Measurements from ENCODE around the gene LONRF2.
A peak's percentile ranks its signal among the peaks of the same experiment; 100 is the strongest.

LONRF2 gene

DNA sequence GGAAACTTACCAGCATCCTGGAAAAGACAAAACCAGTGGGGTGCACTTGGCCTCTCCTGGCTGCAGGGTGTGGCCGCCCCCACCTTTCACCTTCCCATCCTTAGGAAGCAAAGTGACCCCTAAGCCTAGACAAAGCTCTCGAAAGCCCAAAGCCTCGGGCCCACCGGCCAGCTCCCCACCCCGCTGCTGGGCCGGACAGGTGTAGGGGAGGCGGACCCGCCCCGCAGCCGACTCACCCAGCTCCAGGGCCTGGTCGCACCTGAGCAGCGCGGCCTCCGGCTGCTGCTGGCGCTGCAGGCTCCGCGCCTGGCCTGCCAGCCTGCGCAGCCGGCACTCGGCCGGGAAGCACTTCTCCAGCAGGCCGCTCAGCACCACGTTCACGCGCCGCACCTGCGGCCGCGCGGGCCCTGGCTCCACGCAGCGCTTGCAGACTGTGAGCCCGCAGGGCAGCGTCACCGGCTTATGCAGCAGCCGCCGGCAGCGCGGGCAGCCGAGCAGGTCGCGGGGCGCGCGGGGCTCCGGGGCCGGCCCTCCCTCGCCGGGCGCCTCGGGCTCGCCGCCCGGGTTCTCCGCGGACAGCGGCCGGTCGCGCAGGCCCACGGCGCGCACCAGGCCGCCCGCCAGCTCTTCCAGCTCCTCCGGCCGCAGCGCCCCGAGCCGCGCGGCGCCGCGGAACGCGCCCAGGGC, 979 bp downstream of the LONRF2 start:
- Mint-ChIP-seq H3K27me3 (peaks cover 23% of the 10 kb centered on the region), H3K27ac (no peak overlapping the region), H3K4me1 (peaks cover 3% of the 10 kb centered on the region), H3K4me3 (peak overlapping the region; percentile 66), H3K36me3 (peaks cover 4% of the 10 kb centered on the region), H3K9me3 (peaks cover 10% of the 10 kb centered on the region)
- ATAC-seq (ENCODE audit: low read depth) (peak; percentile 64), DNase-seq (ENCODE audit: low spot score in 2 of 2) (peak; percentile 18 to 36)

DNA sequence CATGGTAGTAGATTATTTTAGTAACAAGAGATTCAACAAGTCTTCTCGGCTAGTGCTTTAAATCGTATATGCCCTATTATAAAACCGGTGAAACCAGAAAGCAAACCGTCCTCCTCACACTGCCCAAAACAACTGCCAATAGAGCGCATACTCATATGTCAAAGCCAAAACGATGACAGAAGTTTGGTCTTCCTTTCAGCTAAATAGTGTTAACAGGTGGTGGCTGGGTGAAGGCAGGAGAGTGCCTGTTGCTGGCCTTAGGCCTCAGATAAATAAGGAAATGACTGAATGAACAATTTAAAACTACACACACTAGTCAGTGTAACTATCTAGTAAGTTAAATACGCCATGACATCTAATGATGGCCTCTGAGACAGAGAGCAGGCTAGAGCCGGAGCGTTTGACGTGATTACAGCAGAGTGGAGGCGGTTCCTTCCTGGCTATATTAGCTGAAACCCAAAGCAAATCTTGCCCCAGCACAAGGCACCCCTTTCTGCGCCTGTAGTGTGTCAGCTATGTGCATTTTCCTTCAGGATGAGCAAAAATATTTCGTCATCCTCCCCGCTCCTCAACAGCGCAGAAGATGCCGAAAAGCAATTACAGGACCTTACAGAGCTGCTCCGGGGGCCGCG, 1.6 kb downstream of the LONRF2 start:
- peaks cover 4% of the 10 kb centered on the region for H3K36me3 Mint-ChIP-seq
- DNase-seq (ENCODE audit: low spot score in 2 of 2) (no peak), ATAC-seq (ENCODE audit: low read depth) (no peak)
- H3K4me3 Mint-ChIP-seq: peak overlapping the region; percentile 66
- H3K4me1 Mint-ChIP-seq: peaks cover 3% of the 10 kb centered on the region
- H3K9me3 Mint-ChIP-seq: peaks cover 10% of the 10 kb centered on the region
- H3K27ac Mint-ChIP-seq: no peak overlapping the region
- peaks cover 24% of the 10 kb centered on the region for H3K27me3 Mint-ChIP-seq

DNA sequence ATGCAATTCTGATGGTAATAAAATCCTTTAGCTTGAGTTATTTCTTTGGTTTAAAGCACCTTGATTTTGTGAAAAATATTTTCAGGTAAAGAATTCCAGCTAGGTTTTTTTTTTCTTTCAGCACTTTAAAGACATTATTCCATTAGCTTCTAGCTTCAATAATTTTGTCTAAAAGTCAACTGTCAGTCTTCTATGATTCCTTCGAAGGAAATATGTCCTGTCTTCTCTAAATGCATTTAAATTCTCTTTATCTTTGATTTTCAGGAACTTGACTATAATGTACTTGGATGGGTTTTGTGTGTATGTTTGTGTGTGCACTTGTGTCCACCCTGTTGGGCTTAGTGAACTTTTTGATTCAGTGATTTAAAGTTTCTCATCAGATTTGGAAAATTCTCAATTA, 4.7 kb downstream of the LONRF2 start:
- no peak for ATAC-seq (ENCODE audit: low read depth)
- DNase-seq (ENCODE audit: low spot score in 2 of 2): no peak
- Mint-ChIP-seq H3K9me3 (peaks cover 10% of the 10 kb centered on the region), H3K27ac (no peak overlapping the region), H3K36me3 (peaks cover 4% of the 10 kb centered on the region), H3K27me3 (peaks cover 25% of the 10 kb centered on the region), H3K4me3 (no peak overlapping the region), H3K4me1 (peaks cover 2% of the 10 kb centered on the region)

DNA sequence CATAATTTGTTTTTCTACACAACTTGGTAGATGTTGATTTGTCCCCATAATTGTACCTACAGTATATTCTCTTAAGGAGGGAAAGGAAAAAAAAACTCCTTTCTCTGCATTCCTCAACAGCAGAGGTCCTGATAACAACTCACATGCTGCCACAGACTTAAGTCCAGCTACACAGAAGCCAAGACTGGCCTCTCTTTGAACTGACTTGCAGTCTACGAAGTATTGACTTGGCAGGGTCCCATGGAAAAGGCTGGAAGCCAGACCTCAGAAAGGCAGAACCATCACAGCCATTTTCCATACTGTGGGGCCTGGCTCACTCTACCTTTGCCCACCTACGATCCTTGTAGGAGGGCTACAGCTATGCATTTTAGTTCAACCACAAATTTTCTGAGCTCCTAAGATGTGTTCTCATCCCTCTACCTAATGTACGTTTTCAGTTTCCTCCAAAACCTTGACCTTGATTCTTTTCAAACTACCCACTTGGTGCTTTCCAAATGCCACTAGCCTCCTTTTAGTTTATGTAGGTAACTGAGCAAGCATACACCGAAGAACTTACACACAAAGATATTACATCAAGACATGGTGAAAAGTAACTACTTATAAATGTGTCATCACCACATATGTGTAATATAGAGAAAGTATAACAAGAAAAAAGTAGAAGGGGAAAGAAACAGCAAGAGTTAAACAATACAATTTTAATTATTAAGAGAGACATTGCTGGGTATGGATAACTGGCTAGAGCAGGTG, 12.2 kb downstream of the LONRF2 start:
- ATAC-seq (ENCODE audit: low read depth): no peak
- Mint-ChIP-seq H3K27ac (no peak overlapping the region), H3K27me3 (peaks cover 11% of the 10 kb centered on the region), H3K4me3 (no peak overlapping the region), H3K4me1 (no peaks in the 10 kb centered on the region), H3K36me3 (no peaks in the 10 kb centered on the region), H3K9me3 (no peaks in the 10 kb centered on the region)
- no peak for DNase-seq (ENCODE audit: low spot score in 2 of 2)

DNA sequence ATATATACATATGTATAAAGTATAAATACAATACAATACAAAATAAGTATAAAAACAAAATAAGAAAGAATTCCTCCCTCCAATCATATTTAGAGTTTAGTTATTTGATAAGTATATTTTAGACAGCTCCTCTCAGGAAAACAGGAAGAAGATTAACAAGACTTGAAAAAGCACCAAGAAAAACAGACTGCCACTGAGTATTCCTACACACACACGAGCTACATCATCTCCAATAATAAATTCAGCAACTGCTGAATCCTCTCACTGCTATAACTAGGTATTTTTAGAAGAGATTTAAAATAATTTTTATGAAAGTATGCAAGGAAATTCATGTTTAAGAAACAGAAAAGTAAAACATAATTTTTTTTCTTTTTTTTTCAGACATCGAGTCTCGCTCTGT, 13.0 kb downstream of the LONRF2 start:
- peaks cover 11% of the 10 kb centered on the region for H3K27me3 Mint-ChIP-seq
- H3K36me3 Mint-ChIP-seq: no peaks in the 10 kb centered on the region
- no peak overlapping the region for H3K27ac Mint-ChIP-seq
- no peaks in the 10 kb centered on the region for H3K9me3 Mint-ChIP-seq
- no peak overlapping the region for H3K4me3 Mint-ChIP-seq
- ATAC-seq (ENCODE audit: low read depth) (no peak), DNase-seq (ENCODE audit: low spot score in 2 of 2) (no peak)
- no peaks in the 10 kb centered on the region for H3K4me1 Mint-ChIP-seq

DNA sequence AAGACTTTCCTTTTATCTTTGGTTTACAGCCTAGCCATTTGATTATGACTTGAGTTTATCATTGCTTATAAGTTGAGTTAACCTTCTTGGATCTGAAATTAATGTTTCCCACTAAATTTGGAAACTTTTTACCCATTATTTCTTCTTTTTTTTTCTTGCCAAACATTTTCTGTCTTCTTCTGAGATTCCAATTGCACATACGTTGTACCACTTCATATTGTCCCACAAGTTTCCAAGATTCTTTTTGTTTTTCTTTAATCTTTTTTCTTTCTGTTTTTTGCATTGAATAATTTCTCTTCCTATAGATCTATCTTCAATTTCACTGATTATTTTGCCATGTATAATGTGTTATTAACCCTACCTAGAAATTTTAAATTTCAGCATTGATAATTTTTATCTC, 18.6 kb downstream of the LONRF2 start:
- Mint-ChIP-seq H3K36me3 (no peaks in the 10 kb centered on the region), H3K9me3 (peaks cover 8% of the 10 kb centered on the region), H3K27ac (no peak overlapping the region), H3K4me1 (no peaks in the 10 kb centered on the region), H3K27me3 (peaks cover 4% of the 10 kb centered on the region), H3K4me3 (no peak overlapping the region)
- ATAC-seq (ENCODE audit: low read depth) (no peak), DNase-seq (ENCODE audit: low spot score in 2 of 2) (no peak)

DNA sequence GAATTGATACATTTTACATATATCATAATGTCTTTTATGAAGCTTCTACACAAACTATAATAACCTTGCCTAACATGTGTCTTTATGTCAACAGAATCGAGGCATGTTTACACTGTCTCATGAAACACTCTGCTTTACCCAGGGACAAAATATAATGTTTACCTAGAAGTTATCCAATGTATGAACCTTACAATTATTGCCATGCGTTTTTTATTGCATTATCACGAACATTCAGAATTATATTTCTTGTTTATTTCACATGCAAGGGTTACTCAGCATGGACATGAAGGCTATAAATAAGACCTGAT, 19.8 kb downstream of the LONRF2 start:
- DNase-seq (ENCODE audit: low spot score in 2 of 2) (no peak), ATAC-seq (ENCODE audit: low read depth) (no peak)
- Mint-ChIP-seq H3K4me1 (no peaks in the 10 kb centered on the region), H3K27ac (no peak overlapping the region), H3K4me3 (no peak overlapping the region), H3K27me3 (peaks cover 5% of the 10 kb centered on the region), H3K36me3 (no peaks in the 10 kb centered on the region), H3K9me3 (peaks cover 8% of the 10 kb centered on the region)

DNA sequence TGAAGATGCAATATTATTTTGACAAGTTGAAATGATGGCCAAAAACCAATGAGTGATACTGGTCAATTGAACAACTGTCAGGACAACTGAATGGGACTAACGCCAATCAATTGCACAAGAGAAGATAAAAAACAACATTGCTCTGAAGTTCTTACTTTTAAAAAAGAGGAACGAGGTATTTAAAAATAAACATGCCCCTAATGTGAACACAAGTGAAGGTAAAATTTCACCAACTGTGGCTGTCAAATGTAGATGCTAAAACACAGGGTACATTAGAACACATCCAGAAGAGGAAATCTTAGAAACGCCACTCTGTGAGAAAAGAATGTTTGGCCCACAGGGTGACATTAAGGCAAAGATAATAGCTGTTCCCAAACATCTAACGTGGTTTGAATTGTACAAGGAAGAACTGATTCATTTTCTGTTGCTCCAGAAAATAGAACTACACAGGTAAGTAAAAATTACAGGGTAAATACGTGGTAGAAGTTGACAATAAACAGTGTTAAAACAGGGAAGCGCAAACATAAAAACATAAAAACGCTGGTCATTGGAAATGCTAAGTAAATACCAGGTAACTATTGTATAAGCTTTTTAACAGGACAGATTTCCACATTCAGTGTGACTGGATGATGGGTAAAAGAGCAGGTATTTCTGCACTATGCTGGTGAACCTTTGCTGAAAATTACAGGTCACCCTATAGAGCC, 20.3 kb downstream of the LONRF2 start:
- ATAC-seq (ENCODE audit: low read depth): no peak
- no peak for DNase-seq (ENCODE audit: low spot score in 2 of 2)
- Mint-ChIP-seq H3K4me1 (no peaks in the 10 kb centered on the region), H3K27ac (no peak overlapping the region), H3K27me3 (peaks cover 5% of the 10 kb centered on the region), H3K4me3 (no peak overlapping the region), H3K36me3 (no peaks in the 10 kb centered on the region), H3K9me3 (peaks cover 8% of the 10 kb centered on the region)

DNA sequence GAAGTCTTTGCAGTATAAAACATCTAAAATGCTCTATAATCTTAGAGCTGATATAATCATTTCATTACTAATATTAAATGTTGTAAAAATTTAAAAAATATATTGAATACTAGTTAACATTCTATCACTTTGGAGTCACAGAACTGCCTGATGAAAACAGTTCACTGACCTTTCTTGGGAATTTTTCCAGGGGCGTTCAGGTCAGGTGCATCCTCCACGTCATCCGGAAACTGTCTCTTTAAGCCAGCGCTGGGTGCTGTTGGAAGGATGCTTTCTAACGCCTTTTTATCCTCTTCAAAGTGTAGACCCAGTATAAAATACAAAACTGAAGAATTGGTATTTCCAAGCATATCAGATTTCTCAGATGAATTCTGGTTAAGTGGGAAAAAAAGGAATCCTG, 22.8 kb downstream of the LONRF2 start:
- no peaks in the 10 kb centered on the region for H3K4me1 Mint-ChIP-seq
- H3K9me3 Mint-ChIP-seq: peaks cover 8% of the 10 kb centered on the region
- ATAC-seq (ENCODE audit: low read depth) (no peak), DNase-seq (ENCODE audit: low spot score in 2 of 2) (no peak)
- H3K36me3 Mint-ChIP-seq: no peaks in the 10 kb centered on the region
- no peak overlapping the region for H3K4me3 Mint-ChIP-seq
- H3K27me3 Mint-ChIP-seq: peaks cover 5% of the 10 kb centered on the region
- no peak overlapping the region for H3K27ac Mint-ChIP-seq

DNA sequence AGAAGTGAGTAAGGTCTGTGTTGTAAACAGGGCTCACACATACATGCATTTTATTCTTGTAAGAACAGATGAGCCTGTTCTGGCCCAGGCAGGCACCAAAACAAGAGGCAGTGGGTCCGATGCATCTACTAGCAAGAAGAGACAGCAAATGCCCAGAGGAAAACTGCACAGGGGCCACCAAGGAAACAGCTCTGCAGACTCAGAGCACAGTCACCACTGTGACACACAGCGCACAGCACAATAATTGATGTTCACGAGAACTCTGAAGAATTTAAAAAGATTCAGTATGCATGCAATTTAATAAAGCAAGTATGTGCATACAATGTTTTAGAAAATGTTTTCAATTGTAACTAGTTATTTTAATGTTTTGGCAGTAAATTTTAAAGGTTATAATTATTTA, 24.8 kb downstream of the LONRF2 start:
- H3K4me1 Mint-ChIP-seq: no peaks in the 10 kb centered on the region
- H3K36me3 Mint-ChIP-seq: no peaks in the 10 kb centered on the region

DNA sequence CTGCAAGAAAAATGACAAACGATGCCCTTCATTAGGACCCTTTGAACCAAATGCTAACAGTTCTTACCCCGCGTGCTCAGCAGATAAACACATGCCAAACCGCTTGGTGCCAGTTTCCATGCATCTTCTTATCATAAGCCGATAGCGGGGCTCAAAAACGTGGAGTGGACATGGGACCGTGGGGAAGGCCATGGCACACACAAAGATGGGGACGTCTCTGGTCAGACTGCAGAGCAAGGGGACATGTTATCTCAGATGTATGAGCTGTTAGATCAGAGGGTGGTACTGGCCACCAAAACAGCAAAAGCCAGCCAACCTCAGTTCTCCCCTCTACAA, 28.2 kb downstream of the LONRF2 start:
- Mint-ChIP-seq H3K27me3 (peaks cover 7% of the 10 kb centered on the region), H3K36me3 (no peaks in the 10 kb centered on the region), H3K27ac (no peak overlapping the region), H3K4me3 (no peak overlapping the region), H3K9me3 (no peaks in the 10 kb centered on the region), H3K4me1 (no peaks in the 10 kb centered on the region)
- ATAC-seq (ENCODE audit: low read depth) (no peak), DNase-seq (ENCODE audit: low spot score in 2 of 2) (no peak)

More for the DNA sequence above, 24.8 kb downstream of the LONRF2 start:
- ATAC-seq (ENCODE audit: low read depth): no peak
- peaks cover 7% of the 10 kb centered on the region for H3K27me3 Mint-ChIP-seq
- H3K27ac Mint-ChIP-seq: no peak overlapping the region
- no peak for DNase-seq (ENCODE audit: low spot score in 2 of 2)
- H3K4me3 Mint-ChIP-seq: no peak overlapping the region
- H3K9me3 Mint-ChIP-seq: no peaks in the 10 kb centered on the region

DNA sequence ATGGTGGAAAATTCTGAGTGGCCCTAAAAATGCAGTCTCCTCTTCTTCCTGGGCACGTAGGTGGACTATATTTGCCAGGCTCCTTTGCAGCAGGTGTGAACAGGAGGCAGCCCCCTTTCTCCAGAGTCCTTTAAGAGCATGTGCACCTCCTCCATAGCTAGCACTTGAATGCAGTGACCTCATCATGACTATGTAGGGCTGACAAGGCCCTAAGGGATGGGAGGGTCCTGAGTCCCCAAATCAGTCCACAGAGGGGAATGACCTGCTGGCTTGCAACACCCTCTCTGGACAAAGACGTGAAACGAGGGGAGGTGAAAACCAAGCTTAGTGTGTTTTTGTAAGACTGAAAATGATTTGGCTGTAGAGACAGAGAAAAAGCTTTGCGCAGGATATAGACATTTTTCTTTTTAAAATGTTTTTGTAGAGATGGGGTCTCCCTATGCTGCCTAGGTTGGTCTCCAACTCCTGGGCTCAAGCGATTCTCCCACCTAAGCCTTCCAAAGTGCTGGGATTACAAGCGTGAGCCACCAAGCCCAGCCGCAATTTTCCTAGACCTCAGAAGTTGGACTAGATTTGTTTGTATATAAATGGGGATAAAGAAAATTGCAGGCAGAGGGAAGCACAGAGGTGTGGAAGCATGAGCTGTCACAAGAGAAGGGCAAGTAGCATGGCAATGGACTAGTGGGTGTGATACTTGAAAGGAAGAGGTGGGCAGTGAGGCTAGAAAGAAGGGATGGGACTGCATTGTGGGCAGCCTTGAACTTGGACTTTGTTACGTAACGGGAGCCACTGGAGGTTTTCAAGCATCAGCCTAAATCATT, 28.8 kb downstream of the LONRF2 start:
- ATAC-seq (ENCODE audit: low read depth) (no peak), DNase-seq (ENCODE audit: low spot score in 2 of 2) (no peak)
- Mint-ChIP-seq H3K9me3 (no peaks in the 10 kb centered on the region), H3K27me3 (peaks cover 7% of the 10 kb centered on the region), H3K27ac (no peak overlapping the region), H3K36me3 (no peaks in the 10 kb centered on the region), H3K4me3 (no peak overlapping the region), H3K4me1 (no peaks in the 10 kb centered on the region)

DNA sequence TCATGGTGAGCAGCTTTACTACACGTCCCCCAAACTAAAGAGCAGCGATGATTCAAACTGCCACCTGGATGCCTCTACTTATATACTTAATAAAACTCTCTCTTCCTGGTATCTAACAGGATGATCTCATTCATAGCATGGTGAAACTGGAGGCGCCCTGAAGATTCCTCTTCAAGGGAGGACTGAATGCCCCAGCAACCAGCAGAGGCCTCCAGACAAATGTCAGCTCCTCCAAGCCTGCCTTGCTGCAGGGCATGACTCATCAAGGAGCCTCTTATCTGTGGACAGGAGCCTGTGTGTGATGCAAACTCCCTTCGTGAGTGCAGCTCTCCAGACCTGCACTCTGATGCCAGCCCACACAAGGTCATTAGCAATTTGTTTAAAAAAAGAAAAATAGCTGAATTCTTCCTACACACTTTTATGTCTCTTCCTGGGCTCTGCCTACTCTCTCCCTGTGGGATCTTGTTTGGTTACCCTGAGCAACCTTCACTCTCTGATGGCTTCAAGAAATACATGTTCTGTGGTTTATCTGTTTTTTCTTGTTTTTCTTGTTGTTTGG, 30.2 kb downstream of the LONRF2 start:
- Mint-ChIP-seq H3K27ac (no peak overlapping the region), H3K4me3 (no peak overlapping the region), H3K27me3 (peaks cover 8% of the 10 kb centered on the region), H3K4me1 (no peaks in the 10 kb centered on the region), H3K36me3 (no peaks in the 10 kb centered on the region), H3K9me3 (no peaks in the 10 kb centered on the region)
- ATAC-seq (ENCODE audit: low read depth) (no peak), DNase-seq (ENCODE audit: low spot score in 2 of 2) (no peak)

Measured in memory B cell (primary cell).